Measurements from ENCODE around the gene SPIRE1.
"Not testable (repeated sequence)": the region's sequence is repeated elsewhere in the genome, so short reads cannot be mapped to it uniquely, and the experiment has no call there.

The SPIRE1 gene

GRCh38 chr18:12597760-12598159 is 60.1 kb downstream of the SPIRE1 start:
- DNase-seq, result no peak

GRCh38 chr18:12595571-12596255 is 62.2 kb downstream of the SPIRE1 start:
- no peak for DNase-seq

- DNase-seq, result no peak
Observed at GRCh38 chr18:12593866-12594265, 64.0 kb downstream of the SPIRE1 start.

GRCh38 chr18:12592597-12593127 is 65.2 kb downstream of the SPIRE1 start:
- no peak for DNase-seq

GRCh38 chr18:12589448-12589847 is 68.5 kb downstream of the SPIRE1 start:
- no peak for DNase-seq

- DNase-seq, result no peak
Observed at GRCh38 chr18:12586956-12587355, 71.0 kb downstream of the SPIRE1 start.

GRCh38 chr18:12585218-12585617 is 72.7 kb downstream of the SPIRE1 start:
- no peak for DNase-seq

- DNase-seq, result no peak
Observed at GRCh38 chr18:12580630-12581342, 77.1 kb downstream of the SPIRE1 start.

GRCh38 chr18:12579775-12580174 is 78.1 kb downstream of the SPIRE1 start:
- DNase-seq, result no peak

GRCh38 chr18:12577848-12578247 is 80.1 kb downstream of the SPIRE1 start:
- no peak for DNase-seq

- DNase-seq, result no peak
Observed at GRCh38 chr18:12574494-12575185, 83.3 kb downstream of the SPIRE1 start.

- DNase-seq, result no peak
Observed at GRCh38 chr18:12571630-12572029, 86.3 kb downstream of the SPIRE1 start.

- DNase-seq, result no peak
Observed at GRCh38 chr18:12569791-12570190, 88.1 kb downstream of the SPIRE1 start.

- no peak for DNase-seq
Observed at GRCh38 chr18:12567849-12568248, 90.1 kb downstream of the SPIRE1 start.

- no peak for DNase-seq
Observed at GRCh38 chr18:12564861-12565260, 93.0 kb downstream of the SPIRE1 start.

GRCh38 chr18:12564378-12564777 is 93.5 kb downstream of the SPIRE1 start:
- no peak for DNase-seq

- DNase-seq, result not testable (repeated sequence)
Observed at GRCh38 chr18:12560600-12560999, 97.3 kb downstream of the SPIRE1 start.

GRCh38 chr18:12559319-12559718 is 98.6 kb downstream of the SPIRE1 start:
- DNase-seq, result no peak

GRCh38 chr18:12556946-12557806 is 100.7 kb downstream of the SPIRE1 start:
- no peak for DNase-seq

- no peak for DNase-seq
Observed at GRCh38 chr18:12554796-12555388, 103.0 kb downstream of the SPIRE1 start.

- no peak for DNase-seq
Observed at GRCh38 chr18:12552879-12553242, 105.0 kb downstream of the SPIRE1 start.
